GM21390 (cell line): Measurements from ENCODE around the gene TMEM161A.

Source experiments
- ATAC-seq: cut with Tn5 transposase; IDR thresholded peaks from one replicate; pipeline ENCODE4 v1.9.1; 2021; ENCODE audit not compliant: unreplicated experiment

Gene TMEM161A

GRCh38 chr19:19098703-19099632, 39.3 kb downstream of the TMEM161A start:
- no peak for ATAC-seq

GRCh38 chr19:19098084-19098702, 40.1 kb downstream of the TMEM161A start:
- ATAC-seq = no peak

- ATAC-seq = no peak
Observed at GRCh38 chr19:19096641-19097627, 41.3 kb downstream of the TMEM161A start.

- no peak for ATAC-seq
Observed at GRCh38 chr19:19095691-19096090, 42.6 kb downstream of the TMEM161A start.

GRCh38 chr19:19094513-19094912, 43.8 kb downstream of the TMEM161A start:
- no peak for ATAC-seq

- ATAC-seq = no peak
Observed at GRCh38 chr19:19087676-19088075, 50.6 kb downstream of the TMEM161A start.

GRCh38 chr19:19083413-19084178, 54.7 kb downstream of the TMEM161A start:
- ATAC-seq = no peak

- ATAC-seq = no peak
Observed at GRCh38 chr19:19081642-19082151, 56.6 kb downstream of the TMEM161A start.

- ATAC-seq = no peak
Observed at GRCh38 chr19:19079571-19079970, 58.7 kb downstream of the TMEM161A start.

GRCh38 chr19:19078801-19079200, 59.5 kb downstream of the TMEM161A start:
- ATAC-seq = no peak

GRCh38 chr19:19077103-19077502, 61.2 kb downstream of the TMEM161A start:
- ATAC-seq = no peak

GRCh38 chr19:19076476-19076875, 61.8 kb downstream of the TMEM161A start:
- no peak for ATAC-seq

- no peak for ATAC-seq
Observed at GRCh38 chr19:19075126-19075525, 63.2 kb downstream of the TMEM161A start.

- no peak for ATAC-seq
Observed at GRCh38 chr19:19074196-19074882, 63.9 kb downstream of the TMEM161A start.

GRCh38 chr19:19071897-19072296, 66.4 kb downstream of the TMEM161A start:
- no peak for ATAC-seq
